GM12878 (cell line): ENCODE results near the gene NIPAL1. TPM values are rescaled to one million over a fixed set of nuclear protein-coding genes. Genes with fewer than 3 reads are reported as not detected.
A peak's percentile ranks its signal among the peaks of the same experiment; 100 is the strongest.

Experiments
- BCLAF1 ChIP-seq: fragments of 450-650 bp; IDR thresholded peaks from 2 replicates; pipeline ENCODE4 v1.6.1; 2017; ENCODE audit warnings: antibody characterized with exemption, mild to moderate bottlenecking, moderate library complexity
- BRCA1 ChIP-seq: IDR thresholded peaks from 2 replicates; pipeline ENCODE4 v1.6.1; 2011; ENCODE audit warnings: low read depth, low read length, improper control_type of control experiment
- CBX3 ChIP-seq: fragments of 200-600 bp; sonication (generic); IDR thresholded peaks from 2 replicates; pipeline ENCODE4 v1.6.1; 2016; ENCODE audit warnings: low read depth, borderline replicate concordance
- CHD2 ChIP-seq: IDR thresholded peaks from 2 replicates; pipeline ENCODE4 v1.6.1; 2011; ENCODE audit warnings: low read depth, low read length, improper control_type of control experiment, borderline replicate concordance
- DPF2 ChIP-seq: fragments of 450-650 bp; IDR thresholded peaks from 2 replicates; pipeline ENCODE4 v1.6.1; 2017; ENCODE audit warnings: mild to moderate bottlenecking
- FOXK2 ChIP-seq: fragments of 450-650 bp; IDR thresholded peaks from 2 replicates; pipeline ENCODE4 v1.6.1; 2017; ENCODE audit warnings: mild to moderate bottlenecking, moderate library complexity
- IKZF1 ChIP-seq: fragments of 450-650 bp; conservative IDR thresholded peaks from 2 replicates; pipeline ENCODE4 v1.6.1; 2017; ENCODE audit warnings: antibody characterized with exemption, mild to moderate bottlenecking
- KDM1A ChIP-seq: fragments of 200-600 bp; sonication (generic); IDR thresholded peaks from 2 replicates; pipeline ENCODE4 v1.6.1; 2016; ENCODE audit warnings: borderline replicate concordance
- MEF2A ChIP-seq: IDR thresholded peaks from 2 replicates; pipeline ENCODE4 v1.6.1; 2011; ENCODE audit warnings: low read depth, mild to moderate bottlenecking, low read length, moderate library complexity; ENCODE audit not compliant: insufficient read depth
- NRF1 ChIP-seq: conservative IDR thresholded peaks from 2 replicates; pipeline ENCODE4 v1.6.1; 2011; ENCODE audit warnings: mild to moderate bottlenecking, low read depth, low read length, improper control_type of control experiment
- RAD21 ChIP-seq: IDR thresholded peaks from 2 replicates; pipeline ENCODE4 v1.6.1; 2011; ENCODE audit warnings: mild to moderate bottlenecking, low read depth, low read length, moderate library complexity; ENCODE audit not compliant: insufficient read depth
- RBBP5 ChIP-seq: fragments of 200-600 bp; sonication (generic); conservative IDR thresholded peaks from 2 replicates; pipeline ENCODE4 v1.6.1; 2016
- RELB ChIP-seq: fragments of 450-650 bp; IDR thresholded peaks from 2 replicates; pipeline ENCODE4 v1.6.1; 2017; ENCODE audit warnings: low read depth, mild to moderate bottlenecking, moderate library complexity
- RUNX3 ChIP-seq: IDR thresholded peaks from 2 replicates; pipeline ENCODE4 v1.6.1; 2012; ENCODE audit warnings: low read length, inconsistent platforms
- SKIL ChIP-seq: fragments of 450-650 bp; IDR thresholded peaks from 2 replicates; pipeline ENCODE4 v1.6.1; 2017; ENCODE audit warnings: mild to moderate bottlenecking, low read depth, inconsistent platforms; ENCODE audit not compliant: poor library complexity, severe bottlenecking
- SPI1 ChIP-seq: IDR thresholded peaks from 2 replicates; pipeline ENCODE4 v1.6.1; 2011; ENCODE audit warnings: low read depth, mild to moderate bottlenecking, low read length, moderate library complexity, borderline replicate concordance; ENCODE audit not compliant: insufficient read depth
- TCF7 ChIP-seq: IDR thresholded peaks from 2 replicates; pipeline ENCODE4 v1.6.1; 2014; ENCODE audit warnings: antibody characterized with exemption, borderline replicate concordance
- YY1 ChIP-seq: IDR thresholded peaks from 2 replicates; pipeline ENCODE4 v1.6.1; 2011; ENCODE audit warnings: low read depth, mild to moderate bottlenecking, low read length
- ZBED1 ChIP-seq: IDR thresholded peaks from 2 replicates; pipeline ENCODE4 v1.6.1; 2016; ENCODE audit warnings: borderline replicate concordance
- ZNF207 ChIP-seq: fragments of 450-650 bp; IDR thresholded peaks from 2 replicates; pipeline ENCODE4 v1.6.1; 2014; ENCODE audit warnings: antibody characterized with exemption, mild to moderate bottlenecking, borderline replicate concordance
- ZNF592 ChIP-seq: fragments of 450-650 bp; IDR thresholded peaks from 2 replicates; pipeline ENCODE4 v1.6.1; 2017; ENCODE audit warnings: mild to moderate bottlenecking, moderate library complexity
- ZZZ3 ChIP-seq: IDR thresholded peaks from 2 replicates; pipeline ENCODE4 v1.6.1; 2011; ENCODE audit warnings: low read depth; ENCODE audit not compliant: control insufficient read depth, insufficient read length
- polyA plus RNA-seq, 11 experiments: library from polyadenylated mRNA; depleted of rRNA in 4 of 11; unstranded in 6 of 11; stranded (reverse) in 5 of 11; fragments of >200 nt; fragmentation: Nextera tagmentation in 4 of 11; fragmentation: Illumina TruSeq in 1 of 11; extraction: Ambion mirVana in 4 of 11; extraction: Trizol in 1 of 11; gene quantifications; 1 replicate in 1 of 11; 2 replicates in 10 of 11; pipeline versions ENCODE4 v1.2.1 to v1.2.3, GENCODE V29; 2011 to 2016; ENCODE audit warnings: inconsistent platforms in 2 of 11, missing spikeins in 2 of 11, low read depth in 1 of 11
- total RNA-seq, 4 experiments: library from RNA; depleted of rRNA in 3 of 4; stranded (reverse); fragments of >200 nt in 3 of 4; fragmentation: Illumina TruSeq in 1 of 4; extraction: Trizol in 1 of 4; gene quantifications; 2 replicates each; pipeline versions ENCODE4 v1.2.1 to v1.2.3, GENCODE V29; 2013 to 2021

The NIPAL1 gene
- total and polyA plus RNA-seq, 10 of the 15 experiments (the other 5 are each of a cell fraction or from before 2014, with no cell fraction given): 0.46 to 9.7 (median 5.9) TPM

GRCh38 chr4:48047421-48047844, 30.9 kb downstream of the NIPAL1 start (continued):
- TF ChIP-seq BCLAF1 (no peak), CBX3 (no peak), ZNF592 (no peak), ZBED1 (peak; percentile 96; the same call in 1 of the 2 replicates), BRCA1 (no peak), CHD2 (peak; percentile 53; the same call in 1 of the 2 replicates), MEF2A (peak; percentile 85), YY1 (no peak), SPI1 (peak; percentile 99), KDM1A (no peak), RAD21 (peak; percentile 36; the same call in 1 of the 2 replicates), ZZZ3 (no peak), TCF7 (peak; percentile 49; the same call in 1 of the 2 replicates), IKZF1 (peak; percentile 87), DPF2 (peak; percentile 99), NRF1 (no peak), SKIL (peak; percentile 92), ZNF207 (peak; percentile 65; the same call in 1 of the 2 replicates), RBBP5 (no peak), FOXK2 (no peak), RELB (peak; percentile 89), RUNX3 (peak; percentile 100)
